ENCODE data around the gene GPR55. TPM values are rescaled to one million over a fixed set of nuclear protein-coding genes. Genes with fewer than 3 reads are reported as not detected.
A peak's percentile ranks its signal among the peaks of the same experiment; 100 is the strongest.

Gene GPR55
- total RNA-seq, 8 experiments from 2014 or later, result 0.05 to 0.90 (median 0.23) TPM

DNA sequence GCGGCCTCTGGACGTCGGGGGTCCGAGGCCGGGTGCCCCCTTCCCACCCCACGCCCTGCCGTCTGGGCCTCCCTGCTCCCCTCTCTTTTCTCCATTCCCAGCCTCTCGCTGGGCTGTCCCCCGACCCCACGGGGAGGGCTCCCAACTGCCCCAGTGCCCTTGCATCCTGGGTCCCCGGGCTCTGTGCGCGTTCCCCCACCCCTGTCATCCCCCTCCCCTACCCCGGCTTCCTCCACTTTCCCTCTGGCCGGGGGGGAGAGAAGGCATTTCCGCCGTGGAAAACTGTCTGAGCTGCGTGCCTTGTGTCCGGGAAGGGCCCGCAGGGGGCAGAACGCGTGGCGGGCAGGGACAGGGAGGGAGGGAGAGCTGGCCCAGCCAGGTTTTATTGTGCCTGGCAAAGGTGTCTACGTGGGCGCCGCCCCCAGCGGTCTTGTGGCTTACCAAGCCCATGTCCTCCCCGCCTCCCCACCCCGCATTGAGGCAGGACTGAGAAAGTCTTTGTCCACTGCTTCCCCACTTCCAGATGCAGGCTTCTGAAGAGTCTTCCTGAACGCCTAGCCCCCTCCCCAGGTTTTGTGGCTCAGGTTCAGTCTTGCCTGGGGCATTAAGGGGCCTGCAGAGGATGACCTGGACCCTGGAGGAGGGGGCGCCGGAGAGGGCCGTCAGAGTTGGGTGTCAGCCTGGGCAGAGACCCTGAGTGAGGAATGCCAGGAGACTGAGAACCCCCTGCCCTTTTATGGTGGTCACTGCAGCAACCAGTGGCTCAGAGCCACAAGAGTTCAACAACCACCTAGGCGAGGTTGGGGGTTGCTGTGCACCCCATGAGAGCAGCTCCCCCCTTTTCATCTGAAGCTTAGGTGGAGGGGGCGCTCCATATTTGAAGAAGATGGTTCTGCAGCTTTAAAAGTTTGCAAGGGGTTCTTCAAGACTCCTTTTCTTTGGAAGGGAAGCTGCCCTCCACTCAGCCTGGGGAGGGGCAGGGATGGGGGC is 59.0 kb downstream of the GPR55 start:
- Histone ChIP-seq H3K4me1 (replicated peaks in 1 of 2) (peaks cover 49 to 50% of the 10 kb centered on the region in 2 donors), H3K27ac (peak overlapping the region in 1 of 2 donors; percentile 45), H3K4me3 (peak overlapping the region; percentile 47 to 77 (median 68))
- WGBS, 10 experiments, result 2 to 83% (median 35%) methylated on average over 1 to 7 of the region's 35 CpGs; no CpG with 5 or more reads in 6 of the 10 experiments
- peak in 5 of 8 experiments; percentile 2 to 15 (median 13) for ATAC-seq (replicated peaks in 6 of 8)
- in situ Hi-C loops (cut with MboI; ENCODE audit: low pct_unique_long_range_greater_than_20kb in 2 of 9, low sequenced_read_pairs in 9 of 9, unreplicated experiment in 9 of 9), result no loop called here

DNA sequence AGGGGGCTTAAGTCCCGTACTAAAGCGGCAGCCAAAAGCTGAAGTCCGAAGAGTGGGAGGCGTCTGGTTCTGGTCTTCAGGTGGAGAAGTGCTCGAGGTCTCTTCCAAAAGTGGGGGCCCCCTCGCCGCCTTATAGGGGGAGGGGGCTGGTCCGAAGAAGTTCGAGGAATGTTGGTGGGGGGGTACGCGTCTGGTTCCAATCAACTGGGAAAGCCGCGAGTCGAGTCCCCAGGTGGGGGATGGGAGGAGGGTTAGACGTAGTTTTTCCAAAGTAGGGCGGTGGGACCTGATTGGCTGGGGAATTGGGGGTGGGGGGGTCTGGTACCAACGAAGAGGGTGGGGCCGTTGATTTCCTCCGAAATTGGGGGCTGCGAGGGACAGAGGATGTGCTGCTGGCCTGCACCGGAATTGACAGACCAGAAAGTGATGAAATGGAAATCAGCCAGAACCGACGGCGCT is 59.7 kb downstream of the GPR55 start:
- peak overlapping the region; percentile 47 to 77 (median 68) for H3K4me3 ChIP-seq
- H3K4me1 ChIP-seq (replicated peaks in 1 of 2), result peaks cover 42 to 43% of the 10 kb centered on the region in 2 donors
- in situ Hi-C loops (cut with MboI; ENCODE audit: low pct_unique_long_range_greater_than_20kb in 2 of 9, low sequenced_read_pairs in 9 of 9, unreplicated experiment in 9 of 9), result no loop called here
- WGBS, 10 experiments, result 0% methylated on average over 1 of the region's 24 CpGs; no CpG with 5 or more reads in 9 of the 10 experiments
- ATAC-seq (replicated peaks in 6 of 8), result no peak
- H3K27ac ChIP-seq, result peak overlapping the region; percentile 24 to 65

GRCh38 chr2:230864605-230865306 is 60.3 kb downstream of the GPR55 start, which contains the start of gene ITM2C:
TSS of gene ITM2C (plus strand) at chr2:230864942. CDS start at chr2:230865026, 84 bp downstream.
- H3K4me3 ChIP-seq, result peak within 1 kb of the TSS; percentile 47 to 77 (median 68)
- WGBS, 10 experiments, result 0 to 6% (median 2%) methylated on average over 3 to 9 of the region's 76 CpGs; no CpG with 5 or more reads in 7 of the 10 experiments
- H3K4me1 ChIP-seq (replicated peaks in 1 of 2), result peaks cover 36 to 37% of the 10 kb centered on the region in 2 donors
- peak within 1 kb of the TSS; percentile 24 to 65 for H3K27ac ChIP-seq
- peak; percentile 78 to 92 (median 83) for ATAC-seq (replicated peaks in 6 of 8)
- in situ Hi-C loops (cut with MboI; ENCODE audit: low pct_unique_long_range_greater_than_20kb in 2 of 9, low sequenced_read_pairs in 9 of 9, unreplicated experiment in 9 of 9), result no loop called here

DNA sequence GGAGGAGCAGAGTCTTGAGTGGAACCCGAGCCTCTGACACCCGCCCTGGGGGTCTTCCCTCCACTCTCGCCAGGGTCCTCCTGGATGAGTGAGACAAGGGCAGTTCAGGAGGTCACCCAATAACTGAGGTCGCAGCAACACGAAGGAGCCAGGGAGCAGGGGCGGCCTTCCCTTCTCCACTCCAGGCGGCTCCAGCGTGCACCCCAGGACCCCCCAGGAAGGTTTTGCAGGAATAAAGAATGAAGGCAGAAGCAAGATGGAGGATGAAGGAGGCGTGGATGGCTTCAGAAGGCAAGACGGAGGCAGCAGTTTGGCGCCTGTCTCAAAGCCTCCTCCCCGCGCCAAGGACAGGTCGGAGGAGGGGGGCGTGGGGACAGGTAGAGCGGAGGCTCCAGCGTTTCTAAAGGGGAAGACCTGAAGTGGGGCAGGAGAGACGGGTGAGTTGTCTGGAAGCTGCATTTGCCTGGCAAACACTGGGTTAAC is 60.9 kb downstream of the GPR55 start:
- WGBS, 10 experiments, result 11 to 86% (median 60%) methylated on average over 2 to 13 of the region's 18 CpGs; no CpG with 5 or more reads in 6 of the 10 experiments
- no peak for ATAC-seq (replicated peaks in 6 of 8)
- peaks cover 30 to 31% of the 10 kb centered on the region in 2 donors for H3K4me1 ChIP-seq (replicated peaks in 1 of 2)
- no peak overlapping the region for H3K27ac ChIP-seq
- peak overlapping the region; percentile 47 to 77 (median 68) for H3K4me3 ChIP-seq
- in situ Hi-C loops (cut with MboI; ENCODE audit: low pct_unique_long_range_greater_than_20kb in 2 of 9, low sequenced_read_pairs in 9 of 9, unreplicated experiment in 9 of 9), result no loop called here

DNA sequence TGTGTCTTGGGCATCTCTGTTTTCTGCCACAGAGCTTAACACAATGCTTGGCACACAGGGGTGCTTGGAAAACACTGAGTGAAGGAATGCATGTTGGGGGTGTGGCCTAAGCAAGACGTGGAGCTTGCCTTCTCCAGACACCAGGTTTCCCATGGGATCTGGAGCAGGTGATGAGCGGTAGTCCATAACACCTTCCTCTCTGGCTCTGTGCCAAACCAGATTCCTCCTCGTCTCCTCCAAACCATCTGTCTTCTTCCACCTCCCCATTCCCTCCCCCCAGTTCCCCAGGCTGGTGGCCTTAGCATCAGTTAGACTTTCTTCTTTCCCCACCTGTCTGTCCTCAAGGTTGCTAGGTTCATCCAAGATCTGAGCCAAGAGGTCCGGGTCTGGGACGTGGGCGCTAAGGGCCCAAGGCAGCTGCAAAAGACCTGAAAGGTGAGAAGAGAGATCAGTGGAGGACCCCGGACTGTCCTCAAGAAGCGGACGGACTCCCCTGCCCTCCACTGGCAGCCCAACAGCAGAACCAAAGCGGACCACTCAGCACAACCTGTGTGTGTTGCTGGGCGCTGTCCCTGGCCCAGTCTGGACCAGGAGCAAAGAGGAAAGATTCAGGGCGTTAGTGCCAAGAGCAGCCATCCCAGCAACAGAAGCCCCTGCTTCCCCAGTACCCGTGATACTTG is 61.5 kb downstream of the GPR55 start:
- Histone ChIP-seq H3K4me3 (no peak overlapping the region), H3K27ac (no peak overlapping the region), H3K4me1 (replicated peaks in 1 of 2) (peaks cover 24 to 25% of the 10 kb centered on the region in 2 donors)
- 31 to 100% (median 83%) methylated on average over 1 to 6 of the region's 13 CpGs; no CpG with 5 or more reads in 1 of the 10 experiments for WGBS, 10 experiments
- in situ Hi-C loops (cut with MboI; ENCODE audit: low pct_unique_long_range_greater_than_20kb in 2 of 9, low sequenced_read_pairs in 9 of 9, unreplicated experiment in 9 of 9), result no loop called here
- ATAC-seq (replicated peaks in 6 of 8), result no peak

DNA sequence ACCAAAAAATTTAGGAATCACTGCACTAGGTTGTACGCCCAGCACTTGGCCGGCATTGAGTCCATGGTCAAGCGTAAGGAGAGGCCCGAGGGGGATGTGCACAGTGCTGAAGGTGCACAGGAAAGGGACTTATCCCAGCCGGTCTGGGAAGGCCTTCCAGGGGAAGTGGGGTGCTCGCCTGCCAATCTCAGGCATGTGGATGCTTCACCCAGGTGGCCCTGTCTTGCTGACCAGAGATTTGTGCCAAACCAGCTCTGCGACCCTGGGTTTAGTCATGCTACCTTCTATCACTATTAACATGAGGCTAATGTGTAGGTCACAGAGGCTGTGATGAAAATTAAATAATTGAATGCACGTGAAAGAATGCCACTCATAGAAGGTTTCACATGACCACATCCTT is 62.0 kb downstream of the GPR55 start:
- Histone ChIP-seq H3K4me1 (replicated peaks in 1 of 2) (peaks cover 19 to 20% of the 10 kb centered on the region in 2 donors), H3K4me3 (no peak overlapping the region), H3K27ac (no peak overlapping the region)
- ATAC-seq (replicated peaks in 6 of 8), result no peak
- in situ Hi-C loops (cut with MboI; ENCODE audit: low pct_unique_long_range_greater_than_20kb in 2 of 9, low sequenced_read_pairs in 9 of 9, unreplicated experiment in 9 of 9), result no loop called here
- 63 to 100% (median 92%) methylated on average over 1 to 4 of the region's 8 CpGs; no CpG with 5 or more reads in 4 of the 10 experiments for WGBS, 10 experiments

DNA sequence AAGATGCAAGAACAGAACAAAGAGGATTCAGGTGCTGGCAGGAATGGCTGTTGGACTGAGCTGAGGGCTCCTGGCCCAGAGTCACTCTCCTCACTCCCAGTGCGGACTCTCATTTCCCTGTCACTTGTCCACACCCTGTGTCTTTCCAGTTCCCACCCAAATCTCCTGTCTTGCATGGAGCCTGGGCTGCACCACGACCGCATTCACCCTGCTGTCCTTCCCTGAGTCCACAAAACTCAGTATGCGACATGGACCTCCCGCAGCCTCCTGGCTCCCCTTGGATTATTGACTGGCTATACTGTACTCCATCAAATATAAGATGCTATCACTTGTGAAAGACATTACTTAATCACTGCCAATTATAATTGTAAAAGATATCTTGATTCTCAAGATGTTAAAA is 62.8 kb downstream of the GPR55 start:
- Histone ChIP-seq H3K4me1 (replicated peaks in 1 of 2) (peaks cover 11 to 12% of the 10 kb centered on the region in 2 donors), H3K27ac (no peak overlapping the region), H3K4me3 (no peak overlapping the region)
- in situ Hi-C loops (cut with MboI; ENCODE audit: low pct_unique_long_range_greater_than_20kb in 2 of 9, low sequenced_read_pairs in 9 of 9, unreplicated experiment in 9 of 9), result no loop called here
- ATAC-seq (replicated peaks in 6 of 8), result no peak
- 47 to 100% (median 74%) methylated on average over 3 to 5 of the region's 5 CpGs; no CpG with 5 or more reads in 2 of the 10 experiments for WGBS, 10 experiments

DNA sequence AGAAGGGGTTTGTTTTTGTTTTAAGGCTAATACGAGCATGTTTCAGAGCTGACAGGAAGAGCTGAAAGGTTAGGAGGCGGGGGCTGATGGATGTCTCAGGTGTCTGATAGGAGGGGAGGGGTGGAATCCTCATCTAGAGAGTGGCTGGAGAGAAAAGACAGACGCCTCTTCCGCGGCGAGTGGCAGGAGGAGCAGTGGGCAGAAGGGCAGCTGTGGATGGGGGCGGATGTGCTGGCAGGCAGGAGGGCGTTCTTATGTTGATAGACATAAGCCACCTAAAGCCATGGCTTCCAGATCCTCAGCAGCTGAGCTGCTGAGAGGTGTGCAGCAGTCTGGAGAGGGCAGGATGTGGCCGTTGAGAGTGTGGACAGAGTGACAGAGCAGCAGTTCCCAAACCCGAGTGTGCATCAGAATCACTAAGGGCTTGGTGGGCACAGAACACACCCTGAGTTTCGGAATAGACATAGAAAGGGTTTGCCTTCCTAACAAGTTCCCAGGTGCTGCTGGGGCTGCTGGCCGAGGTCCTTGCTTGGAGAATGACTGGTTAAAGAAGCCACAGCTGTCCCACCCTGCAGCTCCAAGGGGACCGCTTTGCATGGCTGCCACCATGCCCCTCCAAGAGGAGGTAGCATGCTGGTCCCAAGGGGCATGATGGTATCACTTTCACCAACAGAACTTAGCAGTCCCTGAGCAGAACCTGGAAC is 63.3 kb downstream of the GPR55 start:
- WGBS, 10 experiments, result 0 to 67% (median 34%) methylated on average over 1 to 6 of the region's 13 CpGs; no CpG with 5 or more reads in 2 of the 10 experiments
- H3K27ac ChIP-seq, result no peak overlapping the region
- in situ Hi-C loops (cut with MboI; ENCODE audit: low pct_unique_long_range_greater_than_20kb in 2 of 9, low sequenced_read_pairs in 9 of 9, unreplicated experiment in 9 of 9), result no loop called here
- no peak overlapping the region for H3K4me3 ChIP-seq
- no peak for ATAC-seq (replicated peaks in 6 of 8)
- H3K4me1 ChIP-seq (replicated peaks in 1 of 2), result peaks cover 6% of the 10 kb centered on the region in 2 donors

Other genes starting within 250 kb of the GPR55 start
- 10 to 100 TPM; 33.2 to 75.1 (median 40.4) TPM for gene CAB39, start 212.4 kb downstream of the GPR55 start, total RNA-seq
- 100 to 1,000 TPM in 1 of 8 experiments, 10 to 100 TPM in 7; 25.9 to 442 (median 57.6) TPM for gene ITM2C, start 60.3 kb downstream of the GPR55 start, total RNA-seq
- gene SPATA3, start 70.9 kb upstream of the GPR55 start, total RNA-seq, result under 1 TPM in 1 of 8 experiments, not detected in 7; 0.71 TPM
- gene C2orf72, start 112.3 kb upstream of the GPR55 start, total RNA-seq, result 10 to 100 TPM in 1 of 8 experiments, 1 to 10 TPM in 4, under 1 TPM in 2, not detected in 1; 0.20 to 20.7 (median 3.4) TPM
- 100 to 1,000 TPM in 4 of 8 experiments, 10 to 100 TPM in 4; 58.1 to 131 (median 93.1) TPM for gene PSMD1, start 131.6 kb upstream of the GPR55 start, total RNA-seq
- 1 to 10 TPM in 2 of 8 experiments, under 1 TPM in 6; 0.27 to 3.4 (median 0.42) TPM for gene HTR2B, start 199.8 kb upstream of the GPR55 start, total RNA-seq